ENCODE measurements around the gene PTGDR.

Gene PTGDR

GRCh38 chr14:52313903-52314594 lies 46.6 kb downstream of the PTGDR start, which contains the start of gene PTGER2:
Gene PTGER2, plus strand, starts transcription at chr14:52314312. Its CDS starts 237 bp downstream, at chr14:52314549.
- peak; percentile 61 for DNase-seq

DNA sequence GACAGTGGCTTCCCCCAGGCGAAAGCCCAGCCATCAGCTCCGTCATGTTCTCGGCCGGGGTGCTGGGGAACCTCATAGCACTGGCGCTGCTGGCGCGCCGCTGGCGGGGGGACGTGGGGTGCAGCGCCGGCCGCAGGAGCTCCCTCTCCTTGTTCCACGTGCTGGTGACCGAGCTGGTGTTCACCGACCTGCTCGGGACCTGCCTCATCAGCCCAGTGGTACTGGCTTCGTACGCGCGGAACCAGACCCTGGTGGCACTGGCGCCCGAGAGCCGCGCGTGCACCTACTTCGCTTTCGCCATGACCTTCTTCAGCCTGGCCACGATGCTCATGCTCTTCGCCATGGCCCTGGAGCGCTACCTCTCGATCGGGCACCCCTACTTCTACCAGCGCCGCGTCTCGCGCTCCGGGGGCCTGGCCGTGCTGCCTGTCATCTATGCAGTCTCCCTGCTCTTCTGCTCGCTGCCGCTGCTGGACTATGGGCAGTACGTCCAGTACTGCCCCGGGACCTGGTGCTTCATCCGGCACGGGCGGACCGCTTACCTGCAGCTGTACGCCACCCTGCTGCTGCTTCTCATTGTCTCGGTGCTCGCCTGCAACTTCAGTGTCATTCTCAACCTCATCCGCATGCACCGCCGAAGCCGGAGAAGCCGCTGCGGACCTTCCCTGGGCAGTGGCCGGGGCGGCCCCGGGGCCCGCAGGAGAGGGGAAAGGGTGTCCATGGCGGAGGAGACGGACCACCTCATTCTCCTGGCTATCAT lies 47.3 kb downstream of the PTGDR start:
- DNase-seq, result peak; percentile 30

GRCh38 chr14:52315355-52315718 lies 47.8 kb downstream of the PTGDR start:
- no peak for DNase-seq

- DNase-seq, result no peak
Observed at GRCh38 chr14:52318062-52318461, 50.6 kb downstream of the PTGDR start.

DNA sequence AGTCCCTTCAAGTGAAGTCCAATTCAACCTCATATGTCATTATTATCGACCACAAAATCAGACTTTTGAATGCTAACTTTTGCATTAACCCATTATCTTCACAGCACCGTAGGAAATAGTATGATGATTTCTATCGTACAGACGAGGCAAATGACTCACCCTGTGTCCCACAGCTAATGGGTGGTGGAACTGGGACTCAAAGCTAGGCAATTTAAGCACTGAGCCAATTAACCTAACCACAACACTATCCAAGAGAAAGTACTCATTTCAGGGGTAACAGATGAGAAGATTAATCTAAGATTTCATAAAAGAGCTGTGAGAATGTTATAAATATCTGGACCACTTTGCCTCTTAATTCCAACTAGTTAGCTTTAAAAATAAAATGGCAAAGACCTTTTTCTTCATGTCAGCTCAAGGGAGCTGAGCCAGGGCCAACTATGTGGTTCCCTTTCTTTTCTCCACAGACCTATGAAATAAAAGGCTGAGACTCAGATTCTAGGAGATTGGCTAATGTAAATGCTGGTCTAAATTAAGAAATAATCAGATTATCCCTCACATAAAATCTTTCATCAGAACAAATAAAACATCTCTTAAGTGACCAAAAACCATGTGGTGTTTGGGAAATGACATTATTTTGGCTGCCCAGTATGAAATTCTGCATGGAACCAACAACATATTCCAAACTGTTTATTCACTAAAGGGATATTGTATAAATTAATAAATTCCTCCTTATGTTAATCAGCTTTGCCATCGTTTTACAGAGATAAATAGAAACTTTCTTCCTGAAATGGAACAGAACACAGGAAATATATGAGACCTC lies 51.5 kb downstream of the PTGDR start:
- DNase-seq, result peak; percentile 45

- no peak for DNase-seq
Observed at GRCh38 chr14:52319919-52320318, 52.4 kb downstream of the PTGDR start.

- peak; percentile 88 for DNase-seq
Observed at GRCh38 chr14:52325126-52325525, 57.6 kb downstream of the PTGDR start.

DNA sequence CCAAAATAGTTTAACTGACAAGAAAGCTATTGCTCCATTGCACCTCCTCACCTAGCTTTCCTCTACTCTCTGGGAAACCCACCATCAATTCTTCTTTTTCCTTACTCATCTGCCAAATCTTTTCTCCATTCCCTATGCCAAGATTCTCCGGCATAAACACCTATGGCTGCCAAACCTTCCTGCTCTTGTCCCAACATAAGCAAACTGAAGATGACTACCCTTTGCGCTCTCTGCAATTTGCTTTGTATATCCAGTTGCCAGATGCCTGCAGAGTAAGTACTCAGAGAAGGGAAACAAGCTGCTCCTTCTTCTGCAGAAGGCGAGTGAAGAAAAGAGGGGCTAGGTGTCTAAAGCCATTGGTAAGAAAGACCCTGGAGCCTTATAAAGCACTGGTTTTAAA lies 58.1 kb downstream of the PTGDR start:
- no peak for DNase-seq

All from activated CD4-positive, alpha-beta T cell treated with anti-CD3 and anti-CD28 coated beads, Interleukin-2, amount 50 U/mL, for 16 hours (primary cell).